ENCODE results near the gene COL4A2. TPM values are rescaled to one million over a fixed set of nuclear protein-coding genes. Genes with fewer than 3 reads are reported as not detected.

COL4A2 gene
- total RNA-seq, 4 donors from 2014 or later = 419 to 931 (median 555) TPM

DNA sequence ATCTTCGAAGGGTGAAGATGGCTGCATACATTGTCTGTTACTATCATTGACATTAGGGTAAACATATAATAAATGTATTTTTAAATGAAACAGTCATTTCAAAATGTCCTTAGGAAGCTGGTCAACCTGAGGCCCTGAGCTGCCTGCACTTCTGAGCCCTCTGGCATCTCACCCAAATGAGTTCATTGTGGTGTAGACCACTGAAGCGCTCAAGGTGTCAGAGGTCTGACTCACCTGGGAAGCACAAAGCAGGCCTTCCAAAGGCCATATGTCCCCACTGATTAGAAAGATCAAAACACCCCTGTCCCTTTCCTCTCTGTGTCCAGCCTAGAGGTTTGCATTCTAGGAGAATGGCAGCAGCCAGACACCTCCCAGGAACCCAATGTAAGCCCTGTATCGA is 59.6 kb downstream of the COL4A2 start:
- no peak for DNase-seq (ENCODE audit: extremely low spot score)
- Histone ChIP-seq H3K27ac (replicated peaks in 1 of 4) (peak overlapping the region; percentile 62 to 93 (median 88)), H3K36me3 (peaks cover 0 to 30% (median 3%) of the 10 kb centered on the region in 4 donors), H3K4me1 (peaks cover 31 to 86% (median 73%) of the 10 kb centered on the region in 4 donors), H3K9me3 (no peaks in the 10 kb centered on the region), H3K4me3 (no peak overlapping the region), H3K27me3 (no peaks in the 10 kb centered on the region)
- intact Hi-C loops (cut with DNase I) = no loop called here
- TF ChIP-seq EP300 (IDR thresholded peaks at IDR 0.05) (no peak), POLR2AphosphoS5 (IDR thresholded peaks at IDR 0.05) (no peak), POLR2A (IDR thresholded peaks at IDR 0.05; ENCODE audit: low read depth) (no peak)
- TF ChIP-seq, protein P1, sequence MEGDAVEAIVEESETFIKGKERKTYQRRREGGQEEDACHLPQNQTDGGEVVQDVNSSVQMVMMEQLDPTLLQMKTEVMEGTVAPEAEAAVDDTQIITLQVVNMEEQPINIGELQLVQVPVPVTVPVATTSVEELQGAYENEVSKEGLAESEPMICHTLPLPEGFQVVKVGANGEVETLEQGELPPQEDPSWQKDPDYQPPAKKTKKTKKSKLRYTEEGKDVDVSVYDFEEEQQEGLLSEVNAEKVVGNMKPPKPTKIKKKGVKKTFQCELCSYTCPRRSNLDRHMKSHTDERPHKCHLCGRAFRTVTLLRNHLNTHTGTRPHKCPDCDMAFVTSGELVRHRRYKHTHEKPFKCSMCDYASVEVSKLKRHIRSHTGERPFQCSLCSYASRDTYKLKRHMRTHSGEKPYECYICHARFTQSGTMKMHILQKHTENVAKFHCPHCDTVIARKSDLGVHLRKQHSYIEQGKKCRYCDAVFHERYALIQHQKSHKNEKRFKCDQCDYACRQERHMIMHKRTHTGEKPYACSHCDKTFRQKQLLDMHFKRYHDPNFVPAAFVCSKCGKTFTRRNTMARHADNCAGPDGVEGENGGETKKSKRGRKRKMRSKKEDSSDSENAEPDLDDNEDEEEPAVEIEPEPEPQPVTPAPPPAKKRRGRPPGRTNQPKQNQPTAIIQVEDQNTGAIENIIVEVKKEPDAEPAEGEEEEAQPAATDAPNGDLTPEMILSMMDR (IDR thresholded peaks at IDR 0.05) = no peak
- 90% methylated on average over 3 of the region's 3 CpGs for WGBS

DNA sequence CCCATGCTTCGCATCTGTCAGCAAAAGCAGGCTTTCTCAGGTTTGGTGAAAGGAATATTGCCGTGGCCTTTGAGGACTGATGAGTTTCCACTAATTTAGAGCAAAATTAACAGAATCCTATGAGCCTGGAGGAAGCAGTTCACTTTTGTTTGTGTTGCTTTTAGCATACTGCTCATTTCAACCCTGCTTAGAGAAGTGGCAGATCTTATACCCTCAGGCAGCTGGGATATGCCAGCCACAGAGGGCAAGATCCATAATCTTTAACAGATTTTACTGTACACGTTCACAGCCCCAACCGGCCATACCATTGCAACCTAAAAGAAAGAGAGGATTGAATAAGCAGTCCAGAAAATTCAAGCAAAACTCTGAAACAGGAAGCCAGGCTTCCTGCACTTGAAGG is 60.5 kb downstream of the COL4A2 start:
- Histone ChIP-seq H3K4me3 (no peak overlapping the region), H3K27ac (replicated peaks in 1 of 4) (peak overlapping the region; percentile 62 to 93 (median 88)), H3K36me3 (peaks cover 0 to 23% (median 3%) of the 10 kb centered on the region in 4 donors), H3K4me1 (peaks cover 29 to 86% (median 73%) of the 10 kb centered on the region in 4 donors), H3K27me3 (no peaks in the 10 kb centered on the region), H3K9me3 (no peaks in the 10 kb centered on the region)
- WGBS = 46% methylated on average over 4 of the region's 4 CpGs
- TF ChIP-seq EP300 (IDR thresholded peaks at IDR 0.05) (no peak), POLR2AphosphoS5 (IDR thresholded peaks at IDR 0.05) (no peak), POLR2A (IDR thresholded peaks at IDR 0.05; ENCODE audit: low read depth) (no peak)
- TF ChIP-seq, protein P1 (IDR thresholded peaks at IDR 0.05) = no peak
- no peak for DNase-seq (ENCODE audit: extremely low spot score)
- intact Hi-C loops (cut with DNase I) = no loop called here

DNA sequence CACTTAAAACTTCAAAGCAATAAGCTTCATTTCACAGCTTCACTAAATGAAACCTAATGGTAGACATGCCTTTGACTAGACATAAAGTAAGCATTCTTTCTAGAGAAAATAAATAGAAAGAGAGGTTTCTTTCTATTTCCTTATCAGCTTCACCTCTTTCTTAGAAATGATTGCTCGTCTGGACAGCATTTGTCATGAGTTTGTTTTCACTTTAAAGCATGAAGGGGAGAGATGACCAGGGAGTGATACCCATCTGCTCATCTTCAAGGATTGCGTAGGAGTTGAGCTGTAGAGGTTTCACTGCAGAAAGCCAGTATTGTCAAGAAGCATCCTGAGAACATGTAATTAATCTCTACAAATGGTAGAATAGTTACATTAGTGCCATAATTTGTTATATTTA is 61.3 kb downstream of the COL4A2 start:
- Histone ChIP-seq H3K9me3 (no peaks in the 10 kb centered on the region), H3K27ac (replicated peaks in 1 of 4) (peak overlapping the region; percentile 62 to 93 (median 88)), H3K4me3 (no peak overlapping the region), H3K27me3 (no peaks in the 10 kb centered on the region), H3K4me1 (peaks cover 32 to 86% (median 73%) of the 10 kb centered on the region in 4 donors), H3K36me3 (peaks cover 0 to 17% (median 3%) of the 10 kb centered on the region in 4 donors)
- no peak for TF ChIP-seq EP300 (IDR thresholded peaks at IDR 0.05)
- TF ChIP-seq, protein P1 (IDR thresholded peaks at IDR 0.05) = no peak
- no peak for TF ChIP-seq POLR2A (IDR thresholded peaks at IDR 0.05; ENCODE audit: low read depth)
- TF ChIP-seq POLR2AphosphoS5 (IDR thresholded peaks at IDR 0.05) = no peak
- WGBS = 67% methylated on average over 2 of the region's 2 CpGs
- no peak for DNase-seq (ENCODE audit: extremely low spot score)
- intact Hi-C loops (cut with DNase I) = no loop called here

DNA sequence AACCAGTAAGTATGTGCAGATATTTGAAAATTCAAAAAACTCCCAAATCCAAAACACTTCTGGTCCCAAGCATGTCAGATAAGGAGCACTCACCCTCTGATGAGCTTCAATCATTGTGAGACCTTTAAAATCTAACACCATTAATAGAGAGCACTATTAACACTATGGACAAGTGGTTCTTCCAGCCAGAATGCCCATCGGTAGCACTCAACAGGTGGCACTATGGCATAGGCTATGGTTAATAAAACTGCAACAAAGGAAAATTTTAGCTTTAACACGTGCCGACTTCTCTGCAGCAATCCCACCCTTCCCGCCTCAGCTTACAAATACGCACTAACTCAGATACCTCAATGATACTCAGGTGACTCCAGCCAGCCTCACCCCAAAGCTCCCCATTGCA is 62.3 kb downstream of the COL4A2 start:
- Histone ChIP-seq H3K27ac (replicated peaks in 1 of 4) (peak overlapping the region in 2 of 4 donors; percentile 91 to 93), H3K27me3 (no peaks in the 10 kb centered on the region), H3K4me3 (no peak overlapping the region), H3K4me1 (peaks cover 38 to 86% (median 73%) of the 10 kb centered on the region in 4 donors), H3K9me3 (no peaks in the 10 kb centered on the region), H3K36me3 (peaks cover 0 to 17% (median 3%) of the 10 kb centered on the region in 4 donors)
- 98% methylated on average over 5 of the region's 5 CpGs for WGBS
- no peak for DNase-seq (ENCODE audit: extremely low spot score)
- intact Hi-C loops (cut with DNase I) = no loop called here
- TF ChIP-seq POLR2A (IDR thresholded peaks at IDR 0.05; ENCODE audit: low read depth) (no peak), POLR2AphosphoS5 (IDR thresholded peaks at IDR 0.05) (no peak), EP300 (IDR thresholded peaks at IDR 0.05) (no peak)
- TF ChIP-seq, protein P1 (IDR thresholded peaks at IDR 0.05) = no peak

All from esophagus muscularis mucosa (tissue), 4 donors.